ENCODE measurements around the gene TMEM184C.

Gene TMEM184C

DNA sequence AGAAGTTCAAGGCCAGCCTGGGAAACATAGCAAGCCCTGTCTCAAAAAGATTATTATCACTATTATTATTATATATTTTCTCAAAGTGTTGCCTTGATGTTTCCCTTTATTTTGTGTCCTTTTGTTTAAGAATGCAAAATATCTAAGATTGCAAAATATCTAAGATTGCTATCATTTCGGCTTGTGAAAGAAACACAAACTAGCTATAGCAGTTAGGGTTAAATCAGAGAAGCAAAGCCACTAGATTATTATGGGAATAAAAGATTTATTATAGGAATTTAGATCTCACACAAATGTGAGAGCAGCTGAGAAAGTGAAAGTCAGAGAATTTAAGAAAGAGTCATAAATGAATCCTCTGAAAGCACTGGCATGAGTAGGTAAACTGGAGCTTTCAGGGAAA is 18.0 kb upstream of the TMEM184C start:
- no peak for ATAC-seq
- TF ChIP-seq ISL1 (CRISPR knock-in tag; IDR thresholded peaks at IDR 0.05) = no peak
- TF ChIP-seq, protein P1, sequence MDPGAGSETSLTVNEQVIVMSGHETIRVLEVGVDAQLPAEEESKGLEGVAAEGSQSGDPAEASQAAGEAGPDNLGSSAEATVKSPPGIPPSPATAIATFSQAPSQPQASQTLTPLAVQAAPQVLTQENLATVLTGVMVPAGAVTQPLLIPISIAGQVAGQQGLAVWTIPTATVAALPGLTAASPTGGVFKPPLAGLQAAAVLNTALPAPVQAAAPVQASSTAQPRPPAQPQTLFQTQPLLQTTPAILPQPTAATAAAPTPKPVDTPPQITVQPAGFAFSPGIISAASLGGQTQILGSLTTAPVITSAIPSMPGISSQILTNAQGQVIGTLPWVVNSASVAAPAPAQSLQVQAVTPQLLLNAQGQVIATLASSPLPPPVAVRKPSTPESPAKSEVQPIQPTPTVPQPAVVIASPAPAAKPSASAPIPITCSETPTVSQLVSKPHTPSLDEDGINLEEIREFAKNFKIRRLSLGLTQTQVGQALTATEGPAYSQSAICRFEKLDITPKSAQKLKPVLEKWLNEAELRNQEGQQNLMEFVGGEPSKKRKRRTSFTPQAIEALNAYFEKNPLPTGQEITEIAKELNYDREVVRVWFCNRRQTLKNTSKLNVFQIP (CRISPR knock-in tag; IDR thresholded peaks at IDR 0.05; ENCODE audit: borderline replicate concordance, low read depth) = no peak
- TF ChIP-seq, protein P2, sequence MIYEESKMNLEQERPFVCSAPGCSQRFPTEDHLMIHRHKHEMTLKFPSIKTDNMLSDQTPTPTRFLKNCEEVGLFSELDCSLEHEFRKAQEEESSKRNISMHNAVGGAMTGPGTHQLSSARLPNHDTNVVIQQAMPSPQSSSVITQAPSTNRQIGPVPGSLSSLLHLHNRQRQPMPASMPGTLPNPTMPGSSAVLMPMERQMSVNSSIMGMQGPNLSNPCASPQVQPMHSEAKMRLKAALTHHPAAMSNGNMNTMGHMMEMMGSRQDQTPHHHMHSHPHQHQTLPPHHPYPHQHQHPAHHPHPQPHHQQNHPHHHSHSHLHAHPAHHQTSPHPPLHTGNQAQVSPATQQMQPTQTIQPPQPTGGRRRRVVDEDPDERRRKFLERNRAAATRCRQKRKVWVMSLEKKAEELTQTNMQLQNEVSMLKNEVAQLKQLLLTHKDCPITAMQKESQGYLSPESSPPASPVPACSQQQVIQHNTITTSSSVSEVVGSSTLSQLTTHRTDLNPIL (CRISPR knock-in tag; IDR thresholded peaks at IDR 0.05; ENCODE audit: low read depth) = no peak
- TF ChIP-seq SNAI2 (CRISPR knock-in tag; IDR thresholded peaks at IDR 0.05) = no peak
- TF ChIP-seq ARNTL (CRISPR knock-in tag; IDR thresholded peaks at IDR 0.05; ENCODE audit: borderline replicate concordance, low read depth) = no peak
- TF ChIP-seq ZNF70 (CRISPR knock-in tag; IDR thresholded peaks at IDR 0.05) = no peak
- no peak for TF ChIP-seq ZC3H10 (CRISPR knock-in tag; IDR thresholded peaks at IDR 0.05)
- TF ChIP-seq ZNF565 (CRISPR knock-in tag; conservative IDR thresholded peaks at IDR 0.05; ENCODE audit: low read depth) = no peak
- no peak for TF ChIP-seq BACH2 (CRISPR knock-in tag; IDR thresholded peaks at IDR 0.05; ENCODE audit: borderline replicate concordance)
- TF ChIP-seq GLIS3 (CRISPR knock-in tag; IDR thresholded peaks at IDR 0.05) = no peak
- TF ChIP-seq ZFP30 (CRISPR knock-in tag; IDR thresholded peaks at IDR 0.05) = no peak
- no peak for TF ChIP-seq PPARA (CRISPR knock-in tag; IDR thresholded peaks at IDR 0.05; ENCODE audit: borderline replicate concordance)
- TF ChIP-seq OSR1 (CRISPR knock-in tag; IDR thresholded peaks at IDR 0.05) = no peak
- TF ChIP-seq RARB (CRISPR knock-in tag; IDR thresholded peaks at IDR 0.05) = no peak
- TF ChIP-seq TCF4 (CRISPR knock-in tag; IDR thresholded peaks at IDR 0.05; ENCODE audit: borderline replicate concordance) = no peak
- TF ChIP-seq, protein P3, sequence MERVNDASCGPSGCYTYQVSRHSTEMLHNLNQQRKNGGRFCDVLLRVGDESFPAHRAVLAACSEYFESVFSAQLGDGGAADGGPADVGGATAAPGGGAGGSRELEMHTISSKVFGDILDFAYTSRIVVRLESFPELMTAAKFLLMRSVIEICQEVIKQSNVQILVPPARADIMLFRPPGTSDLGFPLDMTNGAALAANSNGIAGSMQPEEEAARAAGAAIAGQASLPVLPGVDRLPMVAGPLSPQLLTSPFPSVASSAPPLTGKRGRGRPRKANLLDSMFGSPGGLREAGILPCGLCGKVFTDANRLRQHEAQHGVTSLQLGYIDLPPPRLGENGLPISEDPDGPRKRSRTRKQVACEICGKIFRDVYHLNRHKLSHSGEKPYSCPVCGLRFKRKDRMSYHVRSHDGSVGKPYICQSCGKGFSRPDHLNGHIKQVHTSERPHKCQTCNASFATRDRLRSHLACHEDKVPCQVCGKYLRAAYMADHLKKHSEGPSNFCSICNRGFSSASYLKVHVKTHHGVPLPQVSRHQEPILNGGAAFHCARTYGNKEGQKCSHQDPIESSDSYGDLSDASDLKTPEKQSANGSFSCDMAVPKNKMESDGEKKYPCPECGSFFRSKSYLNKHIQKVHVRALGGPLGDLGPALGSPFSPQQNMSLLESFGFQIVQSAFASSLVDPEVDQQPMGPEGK (CRISPR knock-in tag; IDR thresholded peaks at IDR 0.05; ENCODE audit: borderline replicate concordance) = no peak
- no peak for TF ChIP-seq ZNF8 (CRISPR knock-in tag; IDR thresholded peaks at IDR 0.05)

DNA sequence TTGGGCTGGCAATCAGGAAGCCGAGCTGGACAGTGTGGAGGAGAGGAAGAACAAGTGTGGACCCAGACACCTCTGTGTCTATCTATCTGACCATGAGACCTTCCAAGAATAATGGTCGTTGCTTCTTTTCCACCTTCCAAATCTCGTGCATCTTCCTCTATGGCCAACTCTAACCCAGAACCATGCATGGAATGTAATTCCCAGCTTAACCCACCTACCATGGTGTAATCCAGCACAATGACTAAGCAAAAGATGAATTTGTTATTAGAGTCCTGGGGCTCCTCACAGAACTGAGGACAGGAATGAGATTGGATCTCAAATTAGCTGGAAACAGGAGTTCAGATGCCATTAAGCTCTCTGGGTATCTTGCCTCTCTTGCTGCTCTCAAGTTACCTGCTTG is 17.4 kb upstream of the TMEM184C start:
- no peak for TF ChIP-seq SNAI2 (CRISPR knock-in tag; IDR thresholded peaks at IDR 0.05)
- TF ChIP-seq ZFP30 (CRISPR knock-in tag; IDR thresholded peaks at IDR 0.05) = no peak
- no peak for TF ChIP-seq ISL1 (CRISPR knock-in tag; IDR thresholded peaks at IDR 0.05)
- TF ChIP-seq ARNTL (CRISPR knock-in tag; IDR thresholded peaks at IDR 0.05; ENCODE audit: borderline replicate concordance, low read depth) = no peak
- TF ChIP-seq ZNF70 (CRISPR knock-in tag; IDR thresholded peaks at IDR 0.05) = no peak
- no peak for TF ChIP-seq ZNF565 (CRISPR knock-in tag; conservative IDR thresholded peaks at IDR 0.05; ENCODE audit: low read depth)
- TF ChIP-seq, protein P3 (CRISPR knock-in tag; IDR thresholded peaks at IDR 0.05; ENCODE audit: borderline replicate concordance) = no peak
- TF ChIP-seq, protein P1 (CRISPR knock-in tag; IDR thresholded peaks at IDR 0.05; ENCODE audit: borderline replicate concordance, low read depth) = no peak
- TF ChIP-seq, protein P4, sequence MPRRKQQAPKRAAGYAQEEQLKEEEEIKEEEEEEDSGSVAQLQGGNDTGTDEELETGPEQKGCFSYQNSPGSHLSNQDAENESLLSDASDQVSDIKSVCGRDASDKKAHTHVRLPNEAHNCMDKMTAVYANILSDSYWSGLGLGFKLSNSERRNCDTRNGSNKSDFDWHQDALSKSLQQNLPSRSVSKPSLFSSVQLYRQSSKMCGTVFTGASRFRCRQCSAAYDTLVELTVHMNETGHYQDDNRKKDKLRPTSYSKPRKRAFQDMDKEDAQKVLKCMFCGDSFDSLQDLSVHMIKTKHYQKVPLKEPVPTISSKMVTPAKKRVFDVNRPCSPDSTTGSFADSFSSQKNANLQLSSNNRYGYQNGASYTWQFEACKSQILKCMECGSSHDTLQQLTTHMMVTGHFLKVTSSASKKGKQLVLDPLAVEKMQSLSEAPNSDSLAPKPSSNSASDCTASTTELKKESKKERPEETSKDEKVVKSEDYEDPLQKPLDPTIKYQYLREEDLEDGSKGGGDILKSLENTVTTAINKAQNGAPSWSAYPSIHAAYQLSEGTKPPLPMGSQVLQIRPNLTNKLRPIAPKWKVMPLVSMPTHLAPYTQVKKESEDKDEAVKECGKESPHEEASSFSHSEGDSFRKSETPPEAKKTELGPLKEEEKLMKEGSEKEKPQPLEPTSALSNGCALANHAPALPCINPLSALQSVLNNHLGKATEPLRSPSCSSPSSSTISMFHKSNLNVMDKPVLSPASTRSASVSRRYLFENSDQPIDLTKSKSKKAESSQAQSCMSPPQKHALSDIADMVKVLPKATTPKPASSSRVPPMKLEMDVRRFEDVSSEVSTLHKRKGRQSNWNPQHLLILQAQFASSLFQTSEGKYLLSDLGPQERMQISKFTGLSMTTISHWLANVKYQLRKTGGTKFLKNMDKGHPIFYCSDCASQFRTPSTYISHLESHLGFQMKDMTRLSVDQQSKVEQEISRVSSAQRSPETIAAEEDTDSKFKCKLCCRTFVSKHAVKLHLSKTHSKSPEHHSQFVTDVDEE (CRISPR knock-in tag; IDR thresholded peaks at IDR 0.05) = no peak
- TF ChIP-seq ZNF8 (CRISPR knock-in tag; IDR thresholded peaks at IDR 0.05) = no peak
- no peak for TF ChIP-seq ESRRG (CRISPR knock-in tag; IDR thresholded peaks at IDR 0.05)
- no peak for TF ChIP-seq BACH2 (CRISPR knock-in tag; IDR thresholded peaks at IDR 0.05; ENCODE audit: borderline replicate concordance)
- TF ChIP-seq TCF4 (CRISPR knock-in tag; IDR thresholded peaks at IDR 0.05; ENCODE audit: borderline replicate concordance) = no peak
- 0 out of 3 replicates have a peak, but pooled peaks have one; percentile 27 for ATAC-seq
